DND-41 (cell line): ENCODE results near the gene GLB1L3.

ENCODE experiments used
- EZH2 ChIP-seq: IDR thresholded peaks from 3 replicates; pipeline ENCODE4 v1.6.1; 2012; ENCODE audit warnings: borderline replicate concordance, low read depth, mild to moderate bottlenecking, moderate library complexity, low read length, inconsistent platforms; ENCODE audit not compliant: severe bottlenecking
- TF ChIP-seq, protein P1 (sequence below): IDR thresholded peaks from 2 replicates; pipeline ENCODE4 v1.5.1; 2012; ENCODE audit warnings: borderline replicate concordance, low read length, moderate library complexity, mild to moderate bottlenecking; ENCODE audit not compliant: poor library complexity, severe bottlenecking; ENCODE audit errors: extremely low read depth

- TF ChIP-seq, protein P1, sequence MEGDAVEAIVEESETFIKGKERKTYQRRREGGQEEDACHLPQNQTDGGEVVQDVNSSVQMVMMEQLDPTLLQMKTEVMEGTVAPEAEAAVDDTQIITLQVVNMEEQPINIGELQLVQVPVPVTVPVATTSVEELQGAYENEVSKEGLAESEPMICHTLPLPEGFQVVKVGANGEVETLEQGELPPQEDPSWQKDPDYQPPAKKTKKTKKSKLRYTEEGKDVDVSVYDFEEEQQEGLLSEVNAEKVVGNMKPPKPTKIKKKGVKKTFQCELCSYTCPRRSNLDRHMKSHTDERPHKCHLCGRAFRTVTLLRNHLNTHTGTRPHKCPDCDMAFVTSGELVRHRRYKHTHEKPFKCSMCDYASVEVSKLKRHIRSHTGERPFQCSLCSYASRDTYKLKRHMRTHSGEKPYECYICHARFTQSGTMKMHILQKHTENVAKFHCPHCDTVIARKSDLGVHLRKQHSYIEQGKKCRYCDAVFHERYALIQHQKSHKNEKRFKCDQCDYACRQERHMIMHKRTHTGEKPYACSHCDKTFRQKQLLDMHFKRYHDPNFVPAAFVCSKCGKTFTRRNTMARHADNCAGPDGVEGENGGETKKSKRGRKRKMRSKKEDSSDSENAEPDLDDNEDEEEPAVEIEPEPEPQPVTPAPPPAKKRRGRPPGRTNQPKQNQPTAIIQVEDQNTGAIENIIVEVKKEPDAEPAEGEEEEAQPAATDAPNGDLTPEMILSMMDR, result no peak
- TF ChIP-seq EZH2, result no peak
These were observed 79.5 kb downstream of the GLB1L3 start for GRCh38 chr11:134355656-134356055.
